Posterior cingulate gyrus (tissue), 11 donors: ENCODE data around the gene SCNN1A.

ENCODE experiments used
- DNase-seq, 10 donors: peaks; one replicate each; pipeline versions ENCODE4 v3.0.0 to v3.0.0-alpha.2; 2020 to 2021; ENCODE audit warnings: mixed read lengths in 3 of 10
- intact Hi-C: fragments of 100-400 bp; cut with DNase I; formaldehyde crosslinking; loops from one replicate; pipeline ENCODE4 v1.15.1; 2023

The SCNN1A gene

GRCh38 chr12:6384499-6385436 is 9.4 kb upstream of the SCNN1A start:
- intact Hi-C loops = no loop called here
- peak in 2 of 10 donors; percentile 54 to 73 for DNase-seq

- DNase-seq = peak; percentile 51 to 96 (median 66)
- intact Hi-C loops = no loop called here
Observed at GRCh38 chr12:6383572-6384498, 8.5 kb upstream of the SCNN1A start, which contains the start of gene LTBR. Gene LTBR, plus strand, starts transcription at chr12:6384162. Its CDS starts 197 bp downstream, at chr12:6384359.

GRCh38 chr12:6382982-6383381 is 7.6 kb upstream of the SCNN1A start:
- DNase-seq = peak in 1 of 10 donors; percentile 43
- intact Hi-C loops = no loop called here

- intact Hi-C loops = no loop called here
Observed at GRCh38 chr12:6382371-6382770, 7.0 kb upstream of the SCNN1A start.

GRCh38 chr12:6380141-6381121 is 5.1 kb upstream of the SCNN1A start:
- peak in 1 of 10 donors; percentile 49 for DNase-seq
- intact Hi-C loops = no loop called here

More at GRCh38 chr12:6382371-6382770, 7.0 kb upstream of the SCNN1A start:
- peak in 1 of 10 donors; percentile 8 for DNase-seq

- intact Hi-C loops = no loop called here
- peak in 1 of 10 donors; percentile 62 for DNase-seq
Observed at GRCh38 chr12:6378709-6379472, 3.5 kb upstream of the SCNN1A start.

- intact Hi-C loops = no loop called here
- peak in 1 of 10 donors; percentile 34 for DNase-seq
Observed at GRCh38 chr12:6377667-6377994, 2.3 kb upstream of the SCNN1A start.

- intact Hi-C loops = no loop called here
Observed at GRCh38 chr12:6376870-6377666, 1.7 kb upstream of the SCNN1A start.

GRCh38 chr12:6376079-6376869 is 911 bp upstream of the SCNN1A start:
- DNase-seq = peak in 1 of 10 donors; percentile 67
- intact Hi-C loops = no loop called here

More at GRCh38 chr12:6376870-6377666, 1.7 kb upstream of the SCNN1A start:
- peak in 1 of 10 donors; percentile 75 for DNase-seq

- intact Hi-C loops = no loop called here
- DNase-seq = peak in 1 of 10 donors; percentile 78
Observed at GRCh38 chr12:6374786-6375160, 590 bp downstream of the SCNN1A start.

GRCh38 chr12:6374028-6374785 is 1.2 kb downstream of the SCNN1A start:
- peak in 2 of 10 donors; percentile 54 to 80 for DNase-seq
- intact Hi-C loops = no loop called here

- DNase-seq = peak in 1 of 10 donors; percentile 29
- intact Hi-C loops = no loop called here
Observed at GRCh38 chr12:6373022-6373787, 2.2 kb downstream of the SCNN1A start.

- peak in 1 of 10 donors; percentile 53 for DNase-seq
- intact Hi-C loops = no loop called here
Observed at GRCh38 chr12:6372403-6373003, 2.9 kb downstream of the SCNN1A start.

GRCh38 chr12:6370994-6371754 is 4.2 kb downstream of the SCNN1A start:
- peak in 1 of 10 donors; percentile 50 for DNase-seq
- intact Hi-C loops = no loop called here

- intact Hi-C loops = no loop called here
- peak in 1 of 10 donors; percentile 34 for DNase-seq
Observed at GRCh38 chr12:6370576-6370935, 4.8 kb downstream of the SCNN1A start.
